ENCODE data around the gene SH3RF2. TPM values are rescaled to one million over a fixed set of nuclear protein-coding genes. Genes with fewer than 3 reads are reported as not detected.
"Not testable (repeated sequence)": the region's sequence is repeated elsewhere in the genome, so short reads cannot be mapped to it uniquely, and the experiment has no call there.

The SH3RF2 gene, protein sequence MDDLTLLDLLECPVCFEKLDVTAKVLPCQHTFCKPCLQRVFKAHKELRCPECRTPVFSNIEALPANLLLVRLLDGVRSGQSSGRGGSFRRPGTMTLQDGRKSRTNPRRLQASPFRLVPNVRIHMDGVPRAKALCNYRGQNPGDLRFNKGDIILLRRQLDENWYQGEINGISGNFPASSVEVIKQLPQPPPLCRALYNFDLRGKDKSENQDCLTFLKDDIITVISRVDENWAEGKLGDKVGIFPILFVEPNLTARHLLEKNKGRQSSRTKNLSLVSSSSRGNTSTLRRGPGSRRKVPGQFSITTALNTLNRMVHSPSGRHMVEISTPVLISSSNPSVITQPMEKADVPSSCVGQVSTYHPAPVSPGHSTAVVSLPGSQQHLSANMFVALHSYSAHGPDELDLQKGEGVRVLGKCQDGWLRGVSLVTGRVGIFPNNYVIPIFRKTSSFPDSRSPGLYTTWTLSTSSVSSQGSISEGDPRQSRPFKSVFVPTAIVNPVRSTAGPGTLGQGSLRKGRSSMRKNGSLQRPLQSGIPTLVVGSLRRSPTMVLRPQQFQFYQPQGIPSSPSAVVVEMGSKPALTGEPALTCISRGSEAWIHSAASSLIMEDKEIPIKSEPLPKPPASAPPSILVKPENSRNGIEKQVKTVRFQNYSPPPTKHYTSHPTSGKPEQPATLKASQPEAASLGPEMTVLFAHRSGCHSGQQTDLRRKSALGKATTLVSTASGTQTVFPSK
- polyA plus RNA-seq (2013, experiment 1 of 2): 5.5 TPM
- polyA plus RNA-seq (2013, experiment 2 of 2): 9.5 TPM

DNA sequence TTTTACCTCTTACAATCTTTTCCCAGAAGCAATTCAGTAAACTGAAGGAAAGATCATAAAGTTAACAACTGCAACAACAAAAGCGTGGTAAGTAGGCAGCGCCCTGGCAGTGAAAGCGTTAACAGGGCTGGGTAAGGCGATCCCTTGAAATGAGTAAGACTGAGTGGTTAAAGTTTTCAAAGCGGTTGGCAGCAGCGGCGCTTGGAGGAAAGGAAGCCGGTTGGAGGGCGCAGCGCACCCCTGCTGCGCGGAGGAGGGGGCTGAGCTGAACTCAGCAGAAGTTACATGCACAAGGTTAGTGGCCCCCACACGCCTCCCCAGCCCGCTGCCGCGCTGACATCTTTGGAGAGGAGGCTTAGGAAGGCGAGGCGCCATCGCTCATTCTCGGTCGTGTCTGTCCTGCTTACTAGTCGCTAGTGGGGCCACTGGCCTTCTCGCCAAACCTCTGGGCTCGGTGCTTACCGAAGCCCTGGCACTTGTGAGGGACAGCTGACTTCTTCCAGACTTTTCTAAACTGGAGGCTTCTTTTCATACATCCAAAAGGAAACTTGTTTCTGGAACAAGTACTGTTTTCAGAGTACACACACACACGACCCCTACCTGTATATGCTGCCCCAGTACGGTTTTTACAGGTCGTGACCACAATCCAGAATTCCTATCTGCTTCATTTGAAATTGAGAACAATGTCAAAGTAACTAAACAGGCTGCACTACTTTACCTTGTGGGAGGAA is at the start of gene SH3RF2:
SH3RF2 (plus strand) TSS at position 178 of the 731 bp plus-strand sequence. CDS start 1,351 bp downstream, outside the sequence.
- peak within 1 kb of the TSS; percentile 43 for H3K4me3 ChIP-seq (ENCODE audit: extremely low read depth, insufficient read depth, low read length, poor library complexity, severe bottlenecking)
- H3K36me3 ChIP-seq (ENCODE audit: control insufficient read depth, insufficient read depth, low read length): no peaks in the 10 kb centered on the region
- no peaks in the 10 kb centered on the region for H3K9me3 ChIP-seq (ENCODE audit: control insufficient read depth, low read length)
- WGBS, 2 experiments (ENCODE audit: insufficient coverage in 2 of 2): 0 to 1% methylated on average over 22 to 24 of the region's 28 CpGs
- peaks cover 44% of the 10 kb centered on the region for H3K4me1 ChIP-seq (ENCODE audit: control insufficient read depth, insufficient read depth, low read length, poor library complexity, severe bottlenecking)
- H3K27ac ChIP-seq (ENCODE audit: low read depth, low read length, severe bottlenecking): peak within 1 kb of the TSS; percentile 86

DNA sequence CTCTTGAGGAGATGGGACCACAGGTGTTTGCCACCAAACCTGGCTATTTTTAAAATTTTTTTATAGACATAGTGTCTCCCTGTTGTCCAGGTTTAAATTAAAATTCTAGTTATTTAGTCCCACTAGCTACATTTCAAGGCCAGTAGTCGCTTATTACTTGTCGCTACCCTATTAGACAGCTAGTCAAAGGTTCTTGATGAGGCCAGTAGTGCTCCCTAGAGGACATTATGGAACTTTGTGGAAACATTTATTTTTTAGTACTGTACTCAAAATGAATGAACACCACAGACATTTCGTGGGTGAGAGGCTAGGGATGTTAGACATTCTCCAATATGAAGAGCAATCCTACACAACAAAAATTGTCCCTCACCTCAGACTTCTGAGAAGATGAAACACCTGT is 49.2 kb upstream of the SH3RF2 start:
- no peak overlapping the region for H3K4me3 ChIP-seq (ENCODE audit: extremely low read depth, insufficient read depth, low read length, poor library complexity, severe bottlenecking)
- WGBS, 2 experiments (ENCODE audit: insufficient coverage in 2 of 2): 80% methylated on average over 1 of the region's 3 CpGs; no CpG with 5 or more reads in 1 of the 2 experiments
- H3K27ac ChIP-seq (ENCODE audit: low read depth, low read length, severe bottlenecking): no peak overlapping the region

DNA sequence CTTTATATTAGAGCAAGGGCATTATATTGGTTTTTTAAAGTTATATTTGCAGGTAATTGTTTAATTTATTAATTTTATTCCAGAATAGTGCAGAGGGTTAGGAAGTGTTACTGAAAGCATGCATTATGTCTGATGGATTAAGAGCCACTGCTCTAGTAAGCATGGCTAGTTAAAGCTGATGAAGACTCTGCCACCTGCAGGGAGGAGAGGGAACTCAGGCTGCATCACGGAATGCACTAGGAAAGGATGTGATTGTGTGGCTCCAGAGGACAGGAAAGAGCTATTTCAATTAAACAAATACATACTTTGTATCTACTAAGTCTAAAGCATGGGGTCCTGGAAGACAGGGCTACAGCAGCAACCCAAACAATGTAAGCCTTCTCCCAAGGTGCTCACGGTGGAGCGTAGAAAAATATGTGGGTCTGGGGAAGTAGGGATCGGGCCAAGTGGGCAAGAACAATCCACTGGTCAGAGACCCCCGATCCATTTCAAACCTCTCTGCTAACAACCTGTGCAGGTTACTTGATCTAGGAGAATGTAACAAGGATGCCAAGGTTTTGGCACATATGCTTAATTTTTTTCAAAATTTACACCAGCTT is 48.3 kb upstream of the SH3RF2 start:
- Histone ChIP-seq H3K27ac (ENCODE audit: low read depth, low read length, severe bottlenecking) (no peak overlapping the region), H3K9me3 (ENCODE audit: control insufficient read depth, low read length) (peaks cover 6% of the 10 kb centered on the region), H3K4me1 (ENCODE audit: control insufficient read depth, insufficient read depth, low read length, poor library complexity, severe bottlenecking) (no peaks in the 10 kb centered on the region), H3K4me3 (ENCODE audit: extremely low read depth, insufficient read depth, low read length, poor library complexity, severe bottlenecking) (no peak overlapping the region), H3K36me3 (ENCODE audit: control insufficient read depth, insufficient read depth, low read length) (no peaks in the 10 kb centered on the region)
- 100% methylated on average over 1 of the region's 5 CpGs; no CpG with 5 or more reads in 1 of the 2 experiments for WGBS, 2 experiments (ENCODE audit: insufficient coverage in 2 of 2)

More for the DNA sequence above, 49.2 kb upstream of the SH3RF2 start:
- Histone ChIP-seq H3K9me3 (ENCODE audit: control insufficient read depth, low read length) (peaks cover 6% of the 10 kb centered on the region), H3K36me3 (ENCODE audit: control insufficient read depth, insufficient read depth, low read length) (no peaks in the 10 kb centered on the region), H3K4me1 (ENCODE audit: control insufficient read depth, insufficient read depth, low read length, poor library complexity, severe bottlenecking) (no peaks in the 10 kb centered on the region)

DNA sequence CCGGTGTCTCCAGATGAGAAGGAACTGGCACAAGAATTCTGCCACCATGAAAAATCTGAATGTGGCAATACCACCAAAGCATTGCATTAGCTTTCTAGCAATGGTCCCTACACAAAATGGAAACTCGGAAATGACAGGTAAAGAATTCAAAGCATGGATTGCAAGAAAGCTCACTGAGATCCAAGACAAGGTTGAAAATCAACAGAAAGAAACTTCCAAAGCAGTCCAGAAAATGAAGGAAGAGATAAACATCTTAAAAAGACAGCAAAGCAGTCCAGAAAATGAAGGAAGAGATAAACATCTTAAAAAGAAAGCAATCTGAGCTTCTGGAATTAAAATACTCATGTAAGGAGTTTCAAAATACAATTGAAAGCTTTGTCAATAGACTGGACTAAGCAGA is 46.8 kb upstream of the SH3RF2 start:
- 100% methylated on average over 2 of the region's 2 CpGs; no CpG with 5 or more reads in 1 of the 2 experiments for WGBS, 2 experiments (ENCODE audit: insufficient coverage in 2 of 2)
- Histone ChIP-seq H3K27ac (ENCODE audit: low read depth, low read length, severe bottlenecking) (no peak overlapping the region), H3K36me3 (ENCODE audit: control insufficient read depth, insufficient read depth, low read length) (no peaks in the 10 kb centered on the region), H3K4me3 (ENCODE audit: extremely low read depth, insufficient read depth, low read length, poor library complexity, severe bottlenecking) (no peak overlapping the region), H3K9me3 (ENCODE audit: control insufficient read depth, low read length) (peaks cover 6% of the 10 kb centered on the region), H3K4me1 (ENCODE audit: control insufficient read depth, insufficient read depth, low read length, poor library complexity, severe bottlenecking) (no peaks in the 10 kb centered on the region)

DNA sequence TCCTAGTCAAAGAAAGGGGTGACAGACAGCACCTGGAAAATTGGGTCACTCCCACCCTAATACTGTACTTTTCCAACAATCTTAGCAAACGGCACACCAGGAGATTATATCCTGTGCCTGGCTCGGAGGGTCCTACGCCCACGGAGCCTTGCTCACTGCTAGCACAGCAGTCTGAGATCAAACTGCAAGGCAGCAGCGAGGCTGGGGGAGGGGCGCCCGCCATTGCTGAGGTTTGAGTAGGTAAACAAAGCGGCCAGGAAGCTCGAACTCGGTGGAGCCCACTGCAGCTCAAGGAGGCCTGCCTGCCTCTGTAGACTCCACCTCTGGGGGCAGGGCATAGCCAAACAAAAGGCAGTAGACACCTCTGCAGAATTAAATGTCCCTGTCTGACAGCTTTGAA is 45.0 kb upstream of the SH3RF2 start:
- not testable (repeated sequence) for H3K4me3 ChIP-seq (ENCODE audit: extremely low read depth, insufficient read depth, low read length, poor library complexity, severe bottlenecking); H3K9me3 ChIP-seq (ENCODE audit: control insufficient read depth, low read length); H3K36me3 ChIP-seq (ENCODE audit: control insufficient read depth, insufficient read depth, low read length); H3K27ac ChIP-seq (ENCODE audit: low read depth, low read length, severe bottlenecking); H3K4me1 ChIP-seq (ENCODE audit: control insufficient read depth, insufficient read depth, low read length, poor library complexity, severe bottlenecking)
- 100% methylated on average over 5 of the region's 10 CpGs; no CpG with 5 or more reads in 1 of the 2 experiments for WGBS, 2 experiments (ENCODE audit: insufficient coverage in 2 of 2)

DNA sequence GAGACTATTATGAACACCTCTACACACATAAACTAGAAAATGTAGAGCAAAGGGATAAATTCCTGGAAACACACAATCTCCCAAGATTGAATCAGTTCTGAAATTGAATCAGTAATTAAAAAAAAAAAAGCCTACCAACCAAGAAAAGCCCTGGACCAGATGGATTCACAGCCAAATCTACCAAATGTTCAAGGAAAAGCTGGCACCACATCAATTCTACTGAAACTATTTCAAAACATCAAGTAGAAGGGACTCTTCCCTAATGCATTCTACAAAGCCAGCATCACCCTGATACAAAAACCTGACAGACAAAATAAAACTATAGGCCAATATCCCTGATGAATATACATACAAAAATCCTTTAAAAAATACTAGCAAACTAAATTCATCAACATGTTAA is 38.2 kb upstream of the SH3RF2 start:
- H3K9me3 ChIP-seq (ENCODE audit: control insufficient read depth, low read length): no peaks in the 10 kb centered on the region
- no peak overlapping the region for H3K27ac ChIP-seq (ENCODE audit: low read depth, low read length, severe bottlenecking)
- no peaks in the 10 kb centered on the region for H3K4me1 ChIP-seq (ENCODE audit: control insufficient read depth, insufficient read depth, low read length, poor library complexity, severe bottlenecking)
- no peak overlapping the region for H3K4me3 ChIP-seq (ENCODE audit: extremely low read depth, insufficient read depth, low read length, poor library complexity, severe bottlenecking)
- no peaks in the 10 kb centered on the region for H3K36me3 ChIP-seq (ENCODE audit: control insufficient read depth, insufficient read depth, low read length)

DNA sequence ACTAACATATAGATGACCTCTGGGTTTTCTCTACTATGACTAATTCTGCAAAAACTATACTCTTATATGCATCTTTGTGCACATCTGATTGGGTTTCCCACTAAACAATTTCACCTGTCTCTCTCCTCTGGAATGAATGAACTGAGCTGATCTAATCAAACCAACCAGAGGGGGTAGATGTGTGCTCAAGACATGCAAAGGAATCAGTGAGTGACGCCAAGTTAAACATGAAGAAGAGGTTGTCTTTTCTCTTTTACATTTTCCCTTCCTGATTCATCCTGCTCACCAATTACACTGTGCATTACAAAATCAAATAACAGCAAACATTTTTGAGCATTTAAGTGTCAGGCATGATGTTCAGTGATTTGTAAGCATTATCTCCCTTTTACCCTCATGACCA is 34.0 kb upstream of the SH3RF2 start:
- H3K4me1 ChIP-seq (ENCODE audit: control insufficient read depth, insufficient read depth, low read length, poor library complexity, severe bottlenecking): no peaks in the 10 kb centered on the region
- no peak overlapping the region for H3K4me3 ChIP-seq (ENCODE audit: extremely low read depth, insufficient read depth, low read length, poor library complexity, severe bottlenecking)
- H3K27ac ChIP-seq (ENCODE audit: low read depth, low read length, severe bottlenecking): no peak overlapping the region
- H3K36me3 ChIP-seq (ENCODE audit: control insufficient read depth, insufficient read depth, low read length): no peaks in the 10 kb centered on the region
- H3K9me3 ChIP-seq (ENCODE audit: control insufficient read depth, low read length): no peaks in the 10 kb centered on the region
- no CpG with 5 or more reads among the region's 1 CpG for WGBS, 2 experiments (ENCODE audit: insufficient coverage in 2 of 2)

DNA sequence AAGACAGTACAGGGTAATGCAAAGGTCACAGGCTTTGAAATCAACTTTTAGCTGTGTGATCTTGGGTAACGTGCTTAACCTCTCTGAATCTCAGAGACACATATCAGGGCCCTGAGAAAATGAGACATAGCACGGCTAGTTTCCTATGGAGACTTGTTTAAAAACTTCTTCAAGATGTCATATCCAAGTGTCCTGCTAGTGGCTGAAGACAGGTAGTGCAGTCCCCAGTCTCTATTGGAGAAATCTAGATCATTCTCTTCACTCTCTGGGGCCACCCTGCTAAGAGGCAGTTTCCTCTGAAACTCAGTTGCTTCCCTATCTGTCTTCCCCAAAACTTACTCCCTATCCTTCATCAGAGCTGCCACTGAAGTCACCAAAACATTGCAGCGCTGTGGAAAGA is 33.3 kb upstream of the SH3RF2 start:
- Histone ChIP-seq H3K36me3 (ENCODE audit: control insufficient read depth, insufficient read depth, low read length) (no peaks in the 10 kb centered on the region), H3K4me3 (ENCODE audit: extremely low read depth, insufficient read depth, low read length, poor library complexity, severe bottlenecking) (no peak overlapping the region), H3K4me1 (ENCODE audit: control insufficient read depth, insufficient read depth, low read length, poor library complexity, severe bottlenecking) (no peaks in the 10 kb centered on the region), H3K9me3 (ENCODE audit: control insufficient read depth, low read length) (no peaks in the 10 kb centered on the region), H3K27ac (ENCODE audit: low read depth, low read length, severe bottlenecking) (no peak overlapping the region)
- WGBS, 2 experiments (ENCODE audit: insufficient coverage in 2 of 2): 90 to 94% methylated on average over 2 of the region's 3 CpGs

DNA sequence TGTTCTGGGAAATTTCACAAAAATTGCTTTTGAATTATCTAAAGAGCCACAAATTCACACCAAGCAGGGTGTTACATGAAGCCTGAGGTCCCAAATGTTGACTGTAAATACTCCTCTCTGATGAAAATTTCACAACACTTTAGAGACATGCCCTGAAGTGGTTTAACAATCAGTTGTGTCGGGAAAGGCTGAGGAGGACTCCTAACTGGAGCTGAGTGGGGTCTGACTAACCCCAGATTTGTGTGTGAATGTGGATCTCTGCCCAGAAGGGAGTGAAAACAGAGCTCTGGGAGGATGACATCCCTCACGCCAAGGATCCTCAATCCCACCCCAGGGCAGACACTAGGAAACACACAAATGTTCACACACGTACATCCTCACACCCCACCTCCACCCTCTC is 32.5 kb upstream of the SH3RF2 start:
- Histone ChIP-seq H3K4me3 (ENCODE audit: extremely low read depth, insufficient read depth, low read length, poor library complexity, severe bottlenecking) (no peak overlapping the region), H3K27ac (ENCODE audit: low read depth, low read length, severe bottlenecking) (no peak overlapping the region), H3K36me3 (ENCODE audit: control insufficient read depth, insufficient read depth, low read length) (no peaks in the 10 kb centered on the region), H3K9me3 (ENCODE audit: control insufficient read depth, low read length) (no peaks in the 10 kb centered on the region), H3K4me1 (ENCODE audit: control insufficient read depth, insufficient read depth, low read length, poor library complexity, severe bottlenecking) (no peaks in the 10 kb centered on the region)
- 86% methylated on average over 1 of the region's 3 CpGs; no CpG with 5 or more reads in 1 of the 2 experiments for WGBS, 2 experiments (ENCODE audit: insufficient coverage in 2 of 2)

DNA sequence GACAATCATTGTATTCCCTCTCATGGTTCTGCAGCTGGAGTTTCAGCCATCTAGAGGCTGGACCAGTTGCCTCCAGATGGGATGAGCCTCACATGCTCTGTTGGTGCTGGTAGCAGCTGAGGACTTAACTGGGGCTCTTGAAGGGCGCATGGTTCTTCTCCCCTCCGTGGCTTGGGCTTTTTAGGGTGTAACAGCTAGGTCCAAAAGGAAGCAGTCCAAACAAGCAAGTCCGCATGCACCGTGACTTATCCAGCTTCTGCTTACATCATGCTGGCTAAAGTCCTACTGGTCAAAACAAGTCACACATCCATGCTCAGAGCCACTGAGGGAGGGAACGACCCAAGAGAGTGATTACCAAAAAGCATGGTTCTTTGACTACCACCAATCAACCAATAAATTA is 31.6 kb upstream of the SH3RF2 start:
- H3K9me3 ChIP-seq (ENCODE audit: control insufficient read depth, low read length): no peaks in the 10 kb centered on the region
- no peaks in the 10 kb centered on the region for H3K36me3 ChIP-seq (ENCODE audit: control insufficient read depth, insufficient read depth, low read length)
- WGBS, 2 experiments (ENCODE audit: insufficient coverage in 2 of 2): 80 to 98% methylated on average over 4 of the region's 5 CpGs
- no peaks in the 10 kb centered on the region for H3K4me1 ChIP-seq (ENCODE audit: control insufficient read depth, insufficient read depth, low read length, poor library complexity, severe bottlenecking)
- no peak overlapping the region for H3K4me3 ChIP-seq (ENCODE audit: extremely low read depth, insufficient read depth, low read length, poor library complexity, severe bottlenecking)
- H3K27ac ChIP-seq (ENCODE audit: low read depth, low read length, severe bottlenecking): no peak overlapping the region

Measured in mesodermal cell (in vitro differentiated cells).